DLD1 (cell line): ENCODE data around the gene BTBD10.

Experiments used
- in situ Hi-C: cut with HindIII; loops from 2 replicates; pipeline ENCODE4 v1.10.0; 2017; ENCODE audit warnings: low sequenced_read_pairs

Gene BTBD10

DNA sequence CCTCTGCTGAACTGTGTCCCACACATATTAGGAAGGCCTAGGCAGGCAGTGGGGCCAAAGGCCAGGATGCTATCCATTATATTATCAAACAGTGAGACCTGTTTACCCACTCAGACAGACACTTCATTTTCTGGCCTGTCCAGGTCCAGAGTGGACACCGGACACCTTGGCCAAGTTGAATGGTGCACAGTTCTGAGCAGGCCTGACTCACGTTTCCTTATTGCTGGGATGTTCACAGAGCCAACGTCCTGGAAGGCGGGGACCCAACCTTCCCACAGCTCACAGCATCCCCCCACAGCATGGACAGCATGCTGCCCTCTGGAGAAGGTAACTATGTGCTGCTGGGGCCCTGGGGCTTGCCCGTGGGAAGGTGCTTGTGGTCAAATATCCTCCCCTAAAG, 86.6 kb downstream of the BTBD10 start:
- in situ Hi-C loops, result no loop called here

DNA sequence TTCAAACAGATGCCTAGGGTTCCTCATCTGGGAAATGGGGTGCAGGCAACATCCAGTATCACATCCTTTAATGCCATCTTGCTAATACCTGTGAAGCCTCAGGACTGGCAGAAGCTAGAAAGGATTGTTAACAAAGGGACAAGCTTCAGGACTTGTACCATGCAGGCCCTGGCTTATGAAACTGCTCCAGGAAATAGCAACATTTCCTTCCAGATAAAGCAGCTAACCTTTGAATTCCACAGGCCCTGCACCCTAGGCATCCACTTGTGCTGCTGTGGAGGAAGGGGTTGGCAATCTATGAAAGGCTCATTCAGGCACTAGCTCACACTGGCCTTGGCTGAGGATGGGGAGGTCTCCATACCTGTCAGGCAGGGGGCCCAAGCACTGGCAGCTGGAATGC, 87.2 kb downstream of the BTBD10 start:
- in situ Hi-C loops, result no loop called here

- in situ Hi-C loops, result no loop called here
Measured at GRCh38 chr11:13373216-13373615, 89.8 kb downstream of the BTBD10 start.

DNA sequence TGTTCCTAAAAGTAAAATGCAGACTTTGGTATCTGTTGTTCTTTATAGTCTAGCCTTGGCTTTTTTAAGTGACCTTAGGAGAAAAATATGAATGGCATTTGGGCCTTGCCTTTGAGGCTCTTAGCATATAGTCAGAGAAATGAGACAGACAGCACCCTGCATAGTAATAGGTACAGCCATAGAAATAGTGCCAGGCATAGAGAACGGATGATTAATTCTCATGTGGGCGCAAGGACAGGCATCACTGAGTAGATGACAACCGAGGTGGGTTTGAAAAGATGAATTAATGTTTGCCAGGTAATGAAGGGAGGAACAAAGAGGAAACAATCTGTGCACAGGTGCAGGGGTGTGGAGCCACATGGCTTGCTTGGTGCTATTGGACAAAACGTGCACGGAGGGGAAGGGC, 95.0 kb downstream of the BTBD10 start:
- in situ Hi-C loops, result no loop called here

DNA sequence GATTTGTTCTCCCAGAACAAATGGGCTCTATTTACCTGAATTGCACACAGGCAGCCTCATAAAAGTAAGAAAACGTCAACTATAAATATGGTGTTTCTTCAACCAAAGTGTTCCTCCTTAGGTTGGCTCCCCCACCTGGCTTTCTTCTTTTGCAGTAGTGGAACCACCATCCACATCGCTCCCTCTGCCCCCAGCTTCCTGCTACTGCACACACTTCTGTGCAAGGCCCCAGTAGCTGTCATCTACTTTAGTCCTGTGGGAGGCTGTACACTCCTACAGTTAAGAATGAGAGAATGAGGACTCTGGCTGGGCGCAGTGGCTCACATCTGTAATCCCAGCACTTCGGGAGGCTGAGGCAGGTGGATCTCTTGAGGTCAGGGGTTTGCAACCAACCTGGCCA, 95.9 kb downstream of the BTBD10 start:
- in situ Hi-C loops, result no loop called here

GRCh38 chr11:13366266-13367026, 96.6 kb downstream of the BTBD10 start:
- in situ Hi-C loops, result no loop called here

DNA sequence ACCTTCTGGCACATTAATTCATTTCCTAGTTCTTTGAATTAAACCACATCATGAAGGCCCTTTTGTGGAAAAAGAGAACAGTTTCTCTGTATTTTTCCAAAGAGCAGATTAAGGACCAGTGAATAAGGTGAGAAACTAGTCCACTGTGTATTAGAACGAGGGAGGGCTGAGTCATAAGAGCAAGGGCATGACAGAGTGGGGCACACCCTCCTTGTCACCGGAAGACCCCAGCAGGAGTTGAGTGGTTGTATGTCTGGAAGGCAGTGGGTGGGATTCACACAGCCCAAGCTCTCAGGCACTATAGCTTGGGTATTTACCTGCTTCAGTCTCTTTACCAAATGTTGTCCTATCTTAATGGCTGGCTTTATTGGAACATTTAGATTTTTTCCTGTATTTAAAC, 98.6 kb downstream of the BTBD10 start:
- in situ Hi-C loops, result no loop called here

- in situ Hi-C loops, result no loop called here
Measured at GRCh38 chr11:13362596-13363109, 100.4 kb downstream of the BTBD10 start.

GRCh38 chr11:13358596-13359270, 104.3 kb downstream of the BTBD10 start:
- in situ Hi-C loops, result no loop called here

DNA sequence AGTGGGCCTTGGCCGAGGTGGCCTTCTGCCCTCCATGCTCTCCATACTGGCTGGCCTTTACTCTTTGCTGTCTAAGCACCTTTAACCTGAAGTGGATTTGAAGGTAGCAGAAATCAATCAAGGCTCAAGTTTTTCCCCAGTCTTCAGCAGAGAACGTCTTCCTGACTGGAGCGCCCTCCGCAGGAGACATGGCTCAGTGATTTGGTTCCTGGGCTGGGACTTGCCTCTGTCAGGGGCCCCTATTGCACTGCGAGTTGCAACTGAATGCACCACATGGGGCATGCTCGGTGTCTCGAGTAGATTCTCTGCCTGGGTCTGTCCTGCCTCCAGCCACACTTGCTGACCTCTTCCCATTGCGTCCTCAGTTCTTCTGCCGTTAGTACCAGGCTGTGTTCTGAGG, 105.8 kb downstream of the BTBD10 start:
- in situ Hi-C loops, result no loop called here

- in situ Hi-C loops, result no loop called here
Measured at GRCh38 chr11:13355191-13355590, 107.8 kb downstream of the BTBD10 start.

DNA sequence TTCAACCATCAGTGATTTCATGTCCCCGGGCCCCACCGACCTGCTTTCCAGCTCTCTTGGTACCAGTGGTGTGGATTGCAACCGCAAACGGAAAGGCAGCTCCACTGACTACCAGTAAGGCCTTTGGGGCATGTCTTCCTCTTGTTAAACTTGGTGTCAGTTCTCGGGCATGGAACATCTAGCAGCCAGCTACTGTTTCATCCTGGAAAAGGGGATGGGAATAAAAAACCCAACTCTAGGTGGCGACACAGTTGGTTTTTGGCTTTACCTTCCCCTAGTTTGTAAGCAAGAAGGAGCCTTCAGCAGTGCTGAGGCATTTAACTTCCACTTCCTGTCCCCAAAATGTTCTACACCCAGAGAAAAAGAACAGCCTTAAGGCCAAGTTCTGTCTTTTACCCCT, 108.7 kb downstream of the BTBD10 start:
- in situ Hi-C loops, result no loop called here

GRCh38 chr11:13352711-13353110, 110.3 kb downstream of the BTBD10 start:
- in situ Hi-C loops, result no loop called here

DNA sequence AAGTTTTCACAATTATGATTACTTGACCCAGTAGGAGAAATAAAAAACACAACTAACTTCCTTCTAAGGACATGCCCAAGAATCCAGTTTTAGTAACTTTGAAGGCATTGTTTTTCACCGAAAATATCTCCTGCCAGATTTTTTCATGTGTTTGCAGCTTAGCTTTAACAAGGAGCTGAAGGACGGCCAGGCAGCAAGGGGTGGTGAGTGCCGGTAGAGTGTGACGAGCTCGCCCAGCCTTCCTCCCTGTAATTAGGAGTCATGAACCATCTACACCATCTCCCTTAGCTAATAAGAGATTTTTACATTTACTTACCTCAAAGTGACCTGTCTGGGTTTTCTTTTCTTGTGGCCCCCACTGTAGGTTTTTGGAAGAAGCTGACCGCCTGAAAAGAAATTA, 113.4 kb downstream of the BTBD10 start:
- in situ Hi-C loops, result no loop called here

GRCh38 chr11:13349046-13349445, 114.0 kb downstream of the BTBD10 start:
- in situ Hi-C loops, result no loop called here

- in situ Hi-C loops, result no loop called here
Measured at GRCh38 chr11:13348305-13348704, 114.7 kb downstream of the BTBD10 start.

DNA sequence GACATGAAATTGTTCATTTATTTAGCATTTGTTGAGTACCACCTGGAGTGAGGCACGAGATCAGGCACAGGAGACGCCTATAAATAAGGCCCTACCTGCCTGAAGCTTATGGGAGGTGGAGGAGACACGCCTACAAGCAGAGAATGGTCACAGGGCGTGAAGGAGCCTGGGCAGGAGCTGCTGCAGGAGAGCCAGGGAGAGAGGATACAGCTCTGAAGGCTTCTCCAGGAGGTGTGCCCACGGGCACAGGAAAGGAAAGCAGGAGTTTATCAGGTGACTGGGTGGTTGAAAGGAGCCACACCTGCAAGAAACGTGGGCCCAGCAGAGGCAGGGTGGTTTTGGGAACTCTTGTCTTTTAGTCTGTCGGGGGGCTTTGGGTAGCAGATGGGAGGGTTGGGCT, 115.1 kb downstream of the BTBD10 start:
- in situ Hi-C loops, result no loop called here

GRCh38 chr11:13346470-13346869, 116.6 kb downstream of the BTBD10 start:
- in situ Hi-C loops, result no loop called here

GRCh38 chr11:13344818-13345217, 118.2 kb downstream of the BTBD10 start:
- in situ Hi-C loops, result no loop called here

DNA sequence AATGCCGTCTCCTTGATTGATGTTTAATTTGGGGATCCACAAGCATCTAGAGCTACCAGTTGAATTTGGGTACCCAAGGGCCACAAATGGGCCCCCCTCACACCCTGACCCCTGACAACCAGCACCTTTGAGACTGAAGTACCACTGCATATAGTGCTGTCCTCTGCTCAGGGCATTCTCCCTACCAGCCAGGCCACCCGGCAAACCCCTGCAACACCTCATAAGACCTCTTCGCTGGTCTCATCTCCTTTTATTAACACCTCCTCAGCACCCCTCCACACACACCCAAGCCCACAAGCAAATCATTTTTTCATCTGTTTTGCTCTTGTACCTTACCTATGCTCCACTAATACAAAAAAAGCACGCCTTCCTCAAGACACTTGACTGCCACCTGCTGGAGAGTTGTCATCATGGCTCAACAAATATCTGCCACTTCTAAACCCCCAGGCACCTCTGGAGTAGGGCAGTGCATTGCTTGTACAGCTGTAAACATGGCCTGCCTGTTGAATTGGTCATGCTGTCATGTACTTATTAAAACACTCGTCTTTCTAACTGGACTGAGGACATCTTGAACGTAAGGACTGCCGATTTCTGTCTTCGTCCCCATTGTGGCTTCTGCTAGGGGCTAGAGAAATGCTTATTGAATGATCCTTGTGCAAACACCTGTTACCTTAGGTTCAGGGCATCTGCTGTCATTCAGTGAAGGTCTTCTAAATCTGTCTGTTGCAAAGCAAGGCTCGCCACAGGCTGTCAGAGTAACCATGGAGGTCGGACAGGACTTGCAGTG, 118.9 kb downstream of the BTBD10 start:
- in situ Hi-C loops, result no loop called here

DNA sequence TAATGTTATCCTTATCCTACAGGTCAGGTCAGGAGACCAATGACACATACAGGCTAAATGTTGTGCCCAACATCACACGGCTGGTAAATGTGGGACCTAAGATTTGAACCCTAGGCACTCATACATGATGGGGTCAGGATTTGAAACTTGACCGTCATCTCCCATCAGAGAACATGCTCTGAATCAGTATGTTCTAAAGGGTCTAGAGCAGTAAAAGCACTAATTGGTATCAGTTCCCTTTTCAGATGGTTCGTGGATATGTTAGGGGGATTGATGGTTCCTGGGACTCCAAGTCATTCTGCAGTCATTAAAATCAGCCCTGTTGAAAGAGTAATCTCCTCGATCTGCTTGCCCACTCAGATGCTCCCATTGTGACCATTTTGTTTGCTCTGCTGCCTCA, 120.0 kb downstream of the BTBD10 start:
- in situ Hi-C loops, result no loop called here

DNA sequence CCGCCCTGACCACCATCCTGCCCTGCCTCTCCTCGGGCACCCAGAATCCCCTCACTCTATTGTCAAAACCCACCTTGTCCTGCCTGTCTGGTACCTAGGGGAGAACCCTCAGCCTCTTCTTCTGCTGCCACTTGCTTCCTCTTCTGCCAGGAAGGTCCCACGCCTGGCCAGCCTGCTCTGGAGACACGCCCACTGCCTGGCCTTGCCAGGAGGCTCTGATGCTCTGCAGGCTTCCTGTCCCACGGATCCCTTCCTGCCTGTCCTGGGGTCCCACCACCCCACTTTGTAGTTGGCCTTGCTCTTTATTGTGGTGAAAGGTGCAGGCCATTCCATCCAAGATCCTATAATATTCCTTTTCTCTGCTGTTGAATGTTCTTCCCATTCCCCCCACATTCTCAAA, 122.0 kb downstream of the BTBD10 start:
- in situ Hi-C loops, result no loop called here
